Activated CD8-positive, alpha-beta memory T cell treated with anti-CD3 and anti-CD28 coated beads, Interleukin-2, amount 10 ng/mL, durations not matched to agents 7 days and 5 days (primary cell): ENCODE measurements around the gene PTPRO. TPM values are rescaled to one million over a fixed set of nuclear protein-coding genes. Genes with fewer than 3 reads are reported as not detected.

Source experiments
- ATAC-seq: fragments of 150-1000 bp; cut with Tn5 transposase; one replicate; pipeline ENCODE4 v1.10.0; 2021; ENCODE audit warnings: moderate library complexity
- CTCF ChIA-PET: fragments of 350-600 bp; sonication (Branson Sonifier 250); formaldehyde crosslinking; loops from one replicate; lab custom pipeline; 2021; ENCODE audit warnings: antibody characterized with exemption; lab: Charles Lee
- DNase-seq: peaks from one replicate; pipeline ENCODE4 v3.0.0-alpha.2; 2020
- H3K27ac Mint-ChIP-seq: one replicate; pipeline ENCODE4 v1.8.0; 2021; ENCODE audit warnings: mild to moderate bottlenecking, mixed read lengths
- H3K27me3 Mint-ChIP-seq: one replicate; pipeline ENCODE4 v1.8.0; 2021; ENCODE audit warnings: mixed read lengths
- H3K36me3 Mint-ChIP-seq: one replicate; pipeline ENCODE4 v1.8.0; 2021; ENCODE audit warnings: mild to moderate bottlenecking, mixed read lengths
- H3K4me1 Mint-ChIP-seq: one replicate; pipeline ENCODE4 v1.8.0; 2021; ENCODE audit warnings: mixed read lengths
- H3K4me3 Mint-ChIP-seq: one replicate; pipeline ENCODE4 v1.8.0; 2021; ENCODE audit warnings: mild to moderate bottlenecking, moderate library complexity, mixed read lengths
- H3K9me3 Mint-ChIP-seq: one replicate; pipeline ENCODE4 v1.8.0; 2022; ENCODE audit warnings: low read depth, mixed read lengths
- total RNA-seq, 2 experiments: library from RNA; stranded (reverse); gene quantifications; one replicate each; pipeline ENCODE4 v1.2.3, GENCODE V29; 2021

The PTPRO gene
- total RNA-seq, 2 experiments from 2014 or later: 0.15 to 0.26 TPM

GRCh38 chr12:15646581-15646980 is 324.3 kb downstream of the PTPRO start:
- DNase-seq (no peak), ATAC-seq (no peak)
- Mint-ChIP-seq H3K27me3 (no peaks in the 10 kb centered on the region), H3K36me3 (no peaks in the 10 kb centered on the region), H3K4me1 (no peaks in the 10 kb centered on the region), H3K27ac (no peak overlapping the region), H3K9me3 (no peaks in the 10 kb centered on the region), H3K4me3 (no peak overlapping the region)
- CTCF ChIA-PET: no interaction called here

Other genes starting within 250 kb of the PTPRO start
- gene RERG, start 101.1 kb upstream of the PTPRO start, total RNA-seq: not detected